Endothelial cell of umbilical vein (primary cell): ENCODE results near the gene RPIA. TPM values are rescaled to one million over a fixed set of nuclear protein-coding genes. Genes with fewer than 3 reads are reported as not detected.

ENCODE experiments used
- BruUV-seq: library from RNA; stranded (reverse); fragments of 400-500 nt; replicated peaks from 2 replicates; lab custom pipeline; 2021; lab: Mats Ljungman, UMichigan
- CTCF ChIA-PET: fragments of 300-600, 350-600 bp; sonication (Branson Sonifier 250); formaldehyde crosslinking; loops from one replicate; lab custom pipeline; 2021; ENCODE audit warnings: antibody characterized with exemption, inconsistent platforms; lab: Charles Lee
- POLR2A ChIA-PET: fragments of 300-600, 350-600 bp; sonication (Branson Sonifier 250); formaldehyde crosslinking; loops from one replicate; lab custom pipeline; 2021; ENCODE audit warnings: antibody characterized with exemption, inconsistent platforms; lab: Charles Lee
- DNase-seq: peaks from one replicate; pipeline ENCODE4 v3.0.0-alpha.2; 2011; ENCODE audit warnings: low read depth, low spot score
- FAIRE-seq: peaks from 2 replicates; lab custom pipeline; 2011; peaks lifted over from hg19 to GRCh38; lab: Jason Lieb, UNC
- H2AFZ ChIP-seq: 2 replicates; pipeline ENCODE4 v1.6.0; 2012; ENCODE audit warnings: low read depth, low read length, control low read depth, inconsistent platforms
- H3K27ac ChIP-seq: 2 replicates; pipeline ENCODE4 v1.5.1; 2011; ENCODE audit warnings: low read depth, mild to moderate bottlenecking, control low read depth, low read length, moderate library complexity; ENCODE audit not compliant: insufficient read depth
- H3K27me3 ChIP-seq, 2 experiments: 2 replicates each; pipeline versions ENCODE4 v1.6.0 to v1.6.1; 2011; ENCODE audit warnings: low read length in 2 of 2, mixed read lengths in 1 of 2; ENCODE audit not compliant: control insufficient read depth in 2 of 2, insufficient read depth in 2 of 2
- H3K36me3 ChIP-seq, 2 experiments: 2 replicates in 1 of 2; 3 replicates in 1 of 2; pipeline ENCODE4 v1.5.1; 2011; ENCODE audit warnings: low read length in 2 of 2, mild to moderate bottlenecking in 1 of 2, moderate library complexity in 1 of 2; ENCODE audit not compliant: control insufficient read depth in 2 of 2, insufficient read depth in 2 of 2; ENCODE audit errors: extremely low read depth in 1 of 2
- H3K4me1 ChIP-seq: 3 replicates; pipeline ENCODE4 v1.5.1; 2011; ENCODE audit warnings: mild to moderate bottlenecking, low read length; ENCODE audit not compliant: control insufficient read depth, insufficient read depth; ENCODE audit errors: extremely low read depth
- H3K4me2 ChIP-seq: 2 replicates; pipeline ENCODE4 v1.6.1; 2011; ENCODE audit warnings: low read length, control low read depth, mixed read lengths; ENCODE audit not compliant: insufficient read depth
- H3K4me3 ChIP-seq, 3 experiments: fragments of 200-600 bp in 1 of 3; sonication (generic), shearing (Covaris generic) in 1 of 3; replicated peaks in 1 of 3; 2 replicates each; pipeline ENCODE4 v1.5.1; 2011 to 2016; ENCODE audit warnings: control low read depth in 3 of 3, low read length in 3 of 3, mild to moderate bottlenecking in 2 of 3, inconsistent platforms in 1 of 3, low read depth in 1 of 3, moderate library complexity in 1 of 3; ENCODE audit not compliant: insufficient read depth in 1 of 3
- H3K79me2 ChIP-seq: 2 replicates; pipeline ENCODE4 v1.6.0; 2012; ENCODE audit warnings: low read length, inconsistent platforms; ENCODE audit not compliant: control insufficient read depth, insufficient read depth
- H3K9ac ChIP-seq: replicated peaks from 2 replicates; pipeline ENCODE3; 2011; ENCODE audit warnings: low read length, control low read depth; ENCODE audit not compliant: insufficient read depth; ENCODE audit errors: extremely low read depth
- H3K9me1 ChIP-seq: replicated peaks from 3 replicates; pipeline ENCODE4 v1.6.0; 2011; ENCODE audit warnings: mild to moderate bottlenecking, low read length; ENCODE audit not compliant: control insufficient read depth, insufficient read depth; ENCODE audit errors: extremely low read depth
- H3K9me3 ChIP-seq: replicated peaks from 2 replicates; pipeline ENCODE4 v1.5.1; 2012; ENCODE audit warnings: low read length, inconsistent platforms; ENCODE audit not compliant: control insufficient read depth, insufficient read depth
- H4K20me1 ChIP-seq: replicated peaks from 2 replicates; pipeline ENCODE3; 2011; ENCODE audit warnings: mild to moderate bottlenecking, low read length; ENCODE audit not compliant: control insufficient read depth, insufficient read depth; ENCODE audit errors: extremely low read depth
- EZH2 ChIP-seq: IDR thresholded peaks from 2 replicates; pipeline ENCODE4 v1.6.1; 2012; ENCODE audit warnings: borderline replicate concordance, low read depth, mild to moderate bottlenecking, moderate library complexity, low read length, inconsistent platforms; ENCODE audit not compliant: severe bottlenecking
- FOS ChIP-seq: IDR thresholded peaks from 2 replicates; pipeline ENCODE4 v1.6.1; 2011; ENCODE audit warnings: mild to moderate bottlenecking, low read length, moderate library complexity, borderline replicate concordance; ENCODE audit not compliant: insufficient read depth
- GATA2 ChIP-seq: IDR thresholded peaks from 2 replicates; pipeline ENCODE4 v1.7.0; 2011; ENCODE audit warnings: low read depth, mild to moderate bottlenecking, moderate library complexity, mixed read lengths, low read length; ENCODE audit not compliant: insufficient read length, insufficient read depth
- JUN ChIP-seq: IDR thresholded peaks from 2 replicates; pipeline ENCODE4 v1.6.1; 2011; ENCODE audit warnings: borderline replicate concordance, low read depth; ENCODE audit not compliant: insufficient read length, insufficient read depth
- MYC ChIP-seq: IDR thresholded peaks from one replicate; pipeline ENCODE4 v1.6.1; 2011; ENCODE audit warnings: mild to moderate bottlenecking, low read depth, low read length
- POLR2A ChIP-seq: IDR thresholded peaks from 2 replicates; pipeline ENCODE4 v1.6.1; 2012; ENCODE audit warnings: low read depth, mild to moderate bottlenecking, control low read depth, low read length
- POLR2AphosphoS5 ChIP-seq: IDR thresholded peaks from 2 replicates; pipeline ENCODE4 v1.6.1; 2012; ENCODE audit warnings: low read depth, mild to moderate bottlenecking, control low read depth, low read length, moderate library complexity; ENCODE audit not compliant: insufficient read depth
- dilution Hi-C: fragments of 300-500 bp; cut with MboI; formaldehyde crosslinking; loops from one replicate; pipeline ENCODE4 v1.15.0; 2019; ENCODE audit warnings: low sequenced_read_pairs; ENCODE audit not compliant: extremely low pct_ligation_motif_present
- intact Hi-C: fragments of 100-400 bp; cut with micrococcal nuclease; formaldehyde crosslinking; loops from one replicate; pipeline ENCODE4 v1.10.0; 2022
- polyA plus RNA-seq, 4 experiments: library from polyadenylated mRNA; depleted of rRNA in 3 of 4; stranded (reverse) in 3 of 4; unstranded in 1 of 4; fragments of >200 nt; gene quantifications; 2 replicates each; pipeline versions ENCODE4 v1.2.1 to v1.2.3, GENCODE V29; 2011 to 2012; ENCODE audit warnings: missing spikeins in 1 of 4
- total RNA-seq: library from RNA; stranded (reverse); gene quantifications from 2 replicates; pipeline ENCODE4 v1.2.3, GENCODE V29; 2021
- TF ChIP-seq, protein P1 (sequence below): IDR thresholded peaks from 2 replicates; pipeline ENCODE4 v1.6.1; 2011; ENCODE audit not compliant: insufficient read depth, insufficient read length
- TF ChIP-seq, protein P2 (sequence below), 2 donors: IDR thresholded peaks; 1 replicate in 1 of 2; 2 replicates in 1 of 2; pipeline ENCODE4 v1.5.1; 2011; ENCODE audit warnings: low read length in 2 of 2, mild to moderate bottlenecking in 2 of 2, moderate library complexity in 2 of 2, control low read depth in 1 of 2, inconsistent platforms in 1 of 2, low read depth in 1 of 2; ENCODE audit not compliant: insufficient read depth in 1 of 2; ENCODE audit errors: extremely low read depth in 1 of 2

The RPIA gene
- total and polyA plus RNA-seq, 2 donors (not counting 3 experiments of a cell fraction or from before 2014, with no cell fraction given), result 15.7 to 30.3 TPM

DNA sequence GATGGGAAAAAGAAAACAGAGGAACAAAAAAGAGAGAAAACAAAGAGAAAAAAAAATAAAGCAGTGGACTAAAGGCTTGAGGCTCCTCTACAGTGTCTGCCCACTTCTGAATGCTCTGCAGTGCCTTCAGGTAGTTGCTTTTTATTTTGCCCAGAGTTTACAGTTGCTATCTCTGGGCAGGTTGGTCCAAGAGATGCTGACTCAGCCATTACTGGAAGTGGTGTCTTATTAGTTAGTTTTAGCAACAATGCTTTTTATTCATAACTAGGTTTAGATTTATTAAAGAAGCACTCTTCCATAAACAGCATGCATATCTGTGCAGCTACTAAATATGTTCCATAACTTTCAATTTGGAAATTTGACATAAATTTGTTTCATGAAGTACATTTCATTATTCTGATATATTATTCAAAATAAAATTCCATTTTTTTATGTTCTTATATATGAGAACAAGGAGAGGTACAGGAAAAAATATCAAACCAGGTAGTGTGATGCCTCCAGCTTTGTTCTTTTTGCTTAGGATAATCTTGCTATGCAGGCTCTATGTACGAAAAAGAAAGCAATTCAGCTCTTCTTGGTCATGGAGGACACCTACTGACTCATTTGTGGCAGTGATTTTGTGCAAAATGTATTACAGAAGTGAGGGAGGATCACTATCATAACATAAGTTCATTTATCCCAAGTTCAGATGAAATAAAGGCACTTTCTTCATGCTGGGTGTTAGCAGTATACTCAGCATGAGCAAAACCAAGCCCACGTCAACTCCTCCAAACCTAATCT, 69.5 kb downstream of the RPIA start:
- Histone ChIP-seq H3K4me3 (no peak overlapping the region), H4K20me1 (no peaks in the 10 kb centered on the region), H3K9me1 (no peaks in the 10 kb centered on the region), H3K79me2 (no peaks in the 10 kb centered on the region), H3K4me2 (no peak overlapping the region), H3K9me3 (no peaks in the 10 kb centered on the region), H3K9ac (no peak overlapping the region), H3K36me3 (no peaks in the 10 kb centered on the region), H3K27ac (no peak overlapping the region), H3K27me3 (peaks cover 2 to 11% of the 10 kb centered on the region in 2 experiments), H3K4me1 (peaks cover 8% of the 10 kb centered on the region), H2AFZ (no peak overlapping the region)
- FAIRE-seq, result no peak
- ChIA-PET POLR2A (no interaction called here), CTCF (interaction anchor here (1.8 kb wide), 1 partner anchor 9 kb away, joined by 11 read pairs; no protein-coding TSS in a partner anchor)
- no peak for TF ChIP-seq POLR2AphosphoS5
- TF ChIP-seq FOS, result no peak
- no peak for TF ChIP-seq EZH2
- TF ChIP-seq, protein P1, sequence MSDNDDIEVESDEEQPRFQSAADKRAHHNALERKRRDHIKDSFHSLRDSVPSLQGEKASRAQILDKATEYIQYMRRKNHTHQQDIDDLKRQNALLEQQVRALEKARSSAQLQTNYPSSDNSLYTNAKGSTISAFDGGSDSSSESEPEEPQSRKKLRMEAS, result no peak
- no peak for TF ChIP-seq GATA2
- no peak for TF ChIP-seq JUN
- TF ChIP-seq POLR2A, result no peak
- TF ChIP-seq, protein P2, sequence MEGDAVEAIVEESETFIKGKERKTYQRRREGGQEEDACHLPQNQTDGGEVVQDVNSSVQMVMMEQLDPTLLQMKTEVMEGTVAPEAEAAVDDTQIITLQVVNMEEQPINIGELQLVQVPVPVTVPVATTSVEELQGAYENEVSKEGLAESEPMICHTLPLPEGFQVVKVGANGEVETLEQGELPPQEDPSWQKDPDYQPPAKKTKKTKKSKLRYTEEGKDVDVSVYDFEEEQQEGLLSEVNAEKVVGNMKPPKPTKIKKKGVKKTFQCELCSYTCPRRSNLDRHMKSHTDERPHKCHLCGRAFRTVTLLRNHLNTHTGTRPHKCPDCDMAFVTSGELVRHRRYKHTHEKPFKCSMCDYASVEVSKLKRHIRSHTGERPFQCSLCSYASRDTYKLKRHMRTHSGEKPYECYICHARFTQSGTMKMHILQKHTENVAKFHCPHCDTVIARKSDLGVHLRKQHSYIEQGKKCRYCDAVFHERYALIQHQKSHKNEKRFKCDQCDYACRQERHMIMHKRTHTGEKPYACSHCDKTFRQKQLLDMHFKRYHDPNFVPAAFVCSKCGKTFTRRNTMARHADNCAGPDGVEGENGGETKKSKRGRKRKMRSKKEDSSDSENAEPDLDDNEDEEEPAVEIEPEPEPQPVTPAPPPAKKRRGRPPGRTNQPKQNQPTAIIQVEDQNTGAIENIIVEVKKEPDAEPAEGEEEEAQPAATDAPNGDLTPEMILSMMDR (IDR thresholded peaks at IDR 0.05; ENCODE audit: extremely low read depth in 1 of 2, insufficient read depth in 1 of 2, low read depth in 1 of 2, low read length in 2 of 2), result no peak
- TF ChIP-seq MYC, result no peak
- dilution Hi-C loops (no loop called here), intact Hi-C loops (loop anchor here (5.0 kb wide), 1 partner anchor 66 kb away; no protein-coding TSS in a partner anchor)
- no peak for DNase-seq
- BruUV-seq, result no TSS peak
